SH-SY5Y (cell line): ENCODE measurements around the gene UBE2F.

Experiments
- GATA2 ChIP-seq: IDR thresholded peaks from 2 replicates; pipeline ENCODE4 v1.6.1; 2011; ENCODE audit warnings: mild to moderate bottlenecking, low read depth, low read length
- GATA3 ChIP-seq: IDR thresholded peaks from 2 replicates; pipeline ENCODE4 v1.6.1; 2011; ENCODE audit warnings: low read depth, mild to moderate bottlenecking, low read length, moderate library complexity

Gene UBE2F

DNA sequence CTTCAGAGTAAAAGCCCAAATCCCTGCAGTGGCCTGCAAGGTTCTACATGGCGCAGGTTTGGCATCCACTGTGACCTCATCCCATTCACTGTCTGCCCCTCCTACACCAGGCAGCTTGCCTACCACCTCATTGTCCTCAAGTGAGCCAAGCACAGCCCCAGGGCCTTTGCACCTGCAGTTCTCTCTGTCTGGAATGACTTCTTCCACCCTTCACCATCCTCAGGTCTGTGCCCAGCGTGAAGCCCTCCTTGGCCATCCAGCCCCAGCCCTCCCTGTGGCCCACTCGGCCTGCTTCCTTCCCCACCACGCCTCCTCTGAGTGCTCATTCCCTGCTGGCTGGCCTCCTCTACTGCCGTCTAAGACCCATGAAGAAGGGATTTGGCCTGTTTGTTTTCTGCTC lies 32.6 kb upstream of the UBE2F start:
- TF ChIP-seq GATA2: no peak
- no peak for TF ChIP-seq GATA3

DNA sequence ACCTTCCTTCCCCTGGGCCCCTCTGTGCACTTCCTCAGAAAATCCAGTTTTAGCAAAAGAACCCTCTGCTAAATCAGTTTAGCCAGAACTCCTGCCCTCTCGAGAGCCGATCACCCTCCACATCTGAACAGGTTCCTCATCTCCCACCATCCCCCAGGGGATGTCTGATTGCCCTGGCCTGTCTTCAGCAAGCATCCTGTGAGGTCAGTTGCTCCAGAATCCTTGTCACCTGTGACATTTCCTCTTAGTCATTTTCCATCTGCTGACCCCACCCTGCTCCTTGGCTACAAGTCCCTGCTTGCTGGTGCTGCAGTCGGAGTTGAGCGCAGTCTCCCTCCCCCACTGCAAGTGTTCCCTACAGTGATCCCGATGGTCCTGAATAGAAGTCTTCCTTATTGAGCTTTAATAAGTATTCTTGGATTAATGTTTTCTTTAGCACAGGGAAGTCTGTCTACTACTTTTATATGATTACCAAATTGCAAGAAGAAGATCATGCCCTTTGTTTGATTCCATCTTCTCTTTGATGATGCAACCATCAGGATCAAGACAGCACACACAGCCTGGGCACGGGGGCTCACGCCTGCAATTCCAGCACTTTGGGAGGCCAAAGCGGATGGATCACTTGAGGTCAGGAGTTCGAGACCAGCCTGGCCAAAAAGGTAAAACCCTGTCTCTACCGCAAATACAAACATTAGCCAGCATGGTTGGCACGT lies 30.9 kb upstream of the UBE2F start:
- TF ChIP-seq GATA2: no peak
- TF ChIP-seq GATA3: no peak

DNA sequence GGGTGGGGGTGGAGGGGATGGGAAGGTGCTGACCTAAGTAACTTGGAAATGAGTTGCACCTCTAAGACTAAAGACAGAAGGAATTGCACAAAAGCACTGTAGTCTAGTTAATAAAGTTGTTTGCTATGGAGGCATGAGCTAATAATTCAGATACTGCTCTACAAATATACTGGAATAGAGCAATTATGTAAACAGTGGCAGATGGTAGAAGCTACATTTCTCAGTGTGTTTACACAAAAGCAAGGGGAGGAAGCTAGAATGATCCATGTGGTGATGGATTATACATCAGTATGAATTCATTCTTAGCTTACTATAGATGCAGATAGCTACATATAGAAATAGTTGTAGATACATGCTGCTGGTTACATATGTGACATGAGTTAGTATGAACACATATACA lies 27.6 kb upstream of the UBE2F start:
- TF ChIP-seq GATA2 (no peak), GATA3 (no peak)

DNA sequence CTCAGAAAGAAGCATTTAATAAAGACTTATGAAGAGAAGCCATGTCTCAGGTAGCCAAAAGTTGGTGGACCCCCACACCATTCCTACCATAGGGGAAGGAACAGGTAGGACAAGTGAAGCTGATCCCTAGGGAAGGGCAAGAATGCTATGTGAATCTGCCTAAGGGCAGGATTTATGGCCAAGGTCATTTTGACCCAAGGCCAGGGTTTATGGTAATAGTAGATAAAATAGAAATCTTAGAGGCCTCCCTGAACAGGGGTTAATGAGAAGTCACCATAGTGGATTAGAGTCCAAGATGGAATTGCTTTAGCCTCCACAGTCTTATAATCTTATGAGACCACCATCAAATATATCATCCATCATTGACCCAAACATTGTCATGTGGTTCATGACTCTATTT lies 26.0 kb upstream of the UBE2F start:
- TF ChIP-seq GATA2 (no peak), GATA3 (no peak)

DNA sequence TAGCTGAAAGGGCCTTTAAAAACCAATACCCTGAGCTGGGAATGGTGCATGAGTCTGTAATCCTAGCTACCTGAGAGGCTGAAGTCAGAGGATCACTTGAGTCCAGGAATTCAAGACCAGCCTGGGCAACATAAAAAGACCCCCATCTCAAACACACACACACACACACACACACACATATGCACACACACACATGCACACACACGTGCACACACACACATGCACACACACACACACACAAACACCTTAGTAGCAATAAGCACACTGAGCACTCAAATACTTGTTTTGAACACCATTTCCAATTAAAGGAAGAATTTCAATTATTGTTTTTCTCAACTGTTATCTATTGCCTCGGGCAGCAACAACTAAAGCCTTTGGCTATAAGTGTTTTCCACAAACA lies 25.6 kb upstream of the UBE2F start:
- TF ChIP-seq GATA3 (no peak), GATA2 (no peak)

DNA sequence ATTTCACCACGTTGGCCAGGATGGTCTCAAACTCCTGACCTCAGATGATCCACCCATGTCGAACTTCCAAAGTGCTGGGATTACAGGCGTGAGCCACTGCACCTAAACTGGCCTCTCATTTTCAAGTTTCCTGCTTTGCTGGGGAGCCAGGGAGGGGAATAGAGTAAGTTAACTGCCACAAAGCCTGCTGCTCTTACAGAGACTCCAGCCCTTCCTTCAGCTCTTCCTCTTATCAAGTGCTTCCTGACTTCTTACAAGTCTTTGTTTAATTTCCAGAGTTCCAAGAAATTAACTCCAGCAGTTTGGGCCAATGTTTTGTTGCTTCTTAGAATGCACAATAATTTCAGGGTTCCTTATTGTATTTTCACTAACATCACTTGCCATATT lies 24.3 kb upstream of the UBE2F start:
- TF ChIP-seq GATA2: no peak
- no peak for TF ChIP-seq GATA3

DNA sequence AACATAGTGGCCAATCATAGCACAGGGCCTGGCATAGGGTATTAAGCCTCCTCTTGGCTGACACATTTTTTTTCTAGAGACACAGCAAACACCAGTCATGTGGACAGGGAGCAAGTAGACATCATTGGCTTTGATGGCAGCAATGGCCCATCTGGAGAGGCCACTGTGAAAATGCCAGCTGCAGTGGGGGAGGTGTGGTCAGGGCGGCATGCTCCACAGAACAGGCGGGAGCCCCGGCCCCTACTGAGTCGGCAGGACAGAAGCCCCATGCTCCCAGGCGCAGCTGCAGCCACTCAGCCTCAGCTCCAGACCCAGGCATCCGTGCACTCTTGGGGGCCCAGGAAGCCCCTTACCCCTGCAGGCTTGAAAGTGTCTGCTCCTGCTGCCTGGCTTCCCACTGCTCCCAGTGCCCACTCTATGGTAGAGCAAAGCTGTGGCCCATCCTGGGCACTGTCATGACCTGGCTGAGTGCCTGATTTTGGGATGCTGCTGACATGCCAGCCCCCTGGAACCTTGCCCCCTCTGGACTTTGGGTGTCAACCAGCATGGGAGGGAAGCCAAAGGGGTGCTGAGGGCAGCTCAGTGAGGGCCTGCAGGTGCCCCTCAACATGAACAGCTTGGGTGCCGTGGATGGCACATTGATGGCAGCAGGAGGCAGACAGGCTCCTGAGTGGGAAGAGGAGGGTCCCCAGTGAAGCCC lies 23.3 kb upstream of the UBE2F start:
- TF ChIP-seq GATA2 (no peak), GATA3 (no peak)

DNA sequence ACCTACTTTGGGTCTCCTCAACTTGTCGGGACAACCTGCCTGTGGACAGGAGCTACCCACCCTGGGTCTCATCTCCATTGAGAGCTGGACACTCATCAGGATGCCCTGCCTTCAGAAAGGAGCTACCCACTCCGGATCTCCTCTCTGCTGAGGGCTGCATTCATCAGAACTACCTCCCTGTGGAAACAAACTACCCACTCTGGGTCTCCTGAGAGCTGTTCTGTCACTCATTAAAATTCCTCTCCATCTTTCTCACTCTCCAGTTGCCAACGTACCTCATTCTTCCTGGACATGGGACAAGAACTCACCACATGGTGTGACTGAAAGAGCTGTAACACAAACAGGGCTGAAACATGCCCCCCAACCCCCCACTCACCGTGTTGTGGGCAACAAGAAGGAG lies 22.5 kb upstream of the UBE2F start:
- TF ChIP-seq GATA2: no peak
- TF ChIP-seq GATA3: no peak

DNA sequence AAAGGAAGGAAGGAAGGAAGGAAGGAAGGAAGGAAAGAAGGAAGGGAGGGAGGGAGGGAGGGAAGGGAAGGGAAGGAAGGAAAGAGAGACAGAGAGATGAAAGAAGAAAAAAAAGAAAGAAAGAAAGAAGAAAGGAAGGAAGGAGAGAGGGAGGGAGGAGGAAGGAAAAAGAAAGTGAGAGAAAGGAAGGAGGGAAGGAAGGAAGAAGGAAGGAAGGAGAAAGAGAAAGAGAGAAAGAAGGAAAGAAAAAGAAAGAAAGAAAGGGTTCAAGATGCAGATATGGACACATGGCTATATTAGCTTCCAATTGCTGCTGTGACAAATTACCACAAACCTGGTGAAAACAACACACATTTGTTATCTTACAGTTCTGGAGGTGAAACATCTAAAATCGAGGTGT lies 20.4 kb upstream of the UBE2F start:
- TF ChIP-seq GATA3: no peak
- TF ChIP-seq GATA2: no peak

DNA sequence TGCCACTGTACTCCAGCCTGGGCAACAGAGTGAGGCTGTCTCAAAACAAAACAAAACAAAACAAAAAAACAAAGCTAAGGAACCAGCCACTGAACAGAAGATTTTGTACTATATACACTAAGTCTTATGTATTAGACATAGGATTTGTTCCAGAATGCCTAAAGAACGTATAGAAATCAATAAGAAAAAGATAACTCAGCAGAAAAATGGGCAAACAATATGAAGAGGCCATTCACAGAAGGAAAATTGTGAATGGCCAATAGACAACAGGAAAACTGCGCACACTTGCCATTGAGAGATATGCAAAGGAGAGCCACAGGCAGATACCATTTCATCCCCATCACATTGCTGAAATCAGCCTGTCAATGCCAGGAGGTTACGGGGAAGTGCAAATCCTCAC lies 14.9 kb upstream of the UBE2F start:
- TF ChIP-seq GATA2 (no peak), GATA3 (no peak)

DNA sequence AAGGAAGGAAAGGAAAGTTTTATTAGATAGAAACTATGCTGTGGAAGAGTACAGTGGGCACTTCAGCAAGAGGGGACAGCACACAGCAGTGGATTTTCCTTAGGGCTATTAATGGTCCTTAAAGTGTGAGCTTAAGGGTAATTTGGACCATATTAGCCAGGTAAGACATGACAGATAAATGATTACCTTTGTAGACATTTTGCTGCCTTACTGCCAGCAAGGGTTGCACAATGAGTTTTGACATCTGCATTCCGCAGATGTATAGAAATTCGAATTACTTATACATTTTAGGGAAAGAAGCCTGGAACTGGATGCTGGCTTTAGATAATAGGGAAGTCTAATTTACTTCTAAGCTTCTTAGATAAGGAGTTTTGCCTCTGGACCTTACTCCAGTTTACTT lies 14.0 kb upstream of the UBE2F start:
- TF ChIP-seq GATA2 (no peak), GATA3 (no peak)

DNA sequence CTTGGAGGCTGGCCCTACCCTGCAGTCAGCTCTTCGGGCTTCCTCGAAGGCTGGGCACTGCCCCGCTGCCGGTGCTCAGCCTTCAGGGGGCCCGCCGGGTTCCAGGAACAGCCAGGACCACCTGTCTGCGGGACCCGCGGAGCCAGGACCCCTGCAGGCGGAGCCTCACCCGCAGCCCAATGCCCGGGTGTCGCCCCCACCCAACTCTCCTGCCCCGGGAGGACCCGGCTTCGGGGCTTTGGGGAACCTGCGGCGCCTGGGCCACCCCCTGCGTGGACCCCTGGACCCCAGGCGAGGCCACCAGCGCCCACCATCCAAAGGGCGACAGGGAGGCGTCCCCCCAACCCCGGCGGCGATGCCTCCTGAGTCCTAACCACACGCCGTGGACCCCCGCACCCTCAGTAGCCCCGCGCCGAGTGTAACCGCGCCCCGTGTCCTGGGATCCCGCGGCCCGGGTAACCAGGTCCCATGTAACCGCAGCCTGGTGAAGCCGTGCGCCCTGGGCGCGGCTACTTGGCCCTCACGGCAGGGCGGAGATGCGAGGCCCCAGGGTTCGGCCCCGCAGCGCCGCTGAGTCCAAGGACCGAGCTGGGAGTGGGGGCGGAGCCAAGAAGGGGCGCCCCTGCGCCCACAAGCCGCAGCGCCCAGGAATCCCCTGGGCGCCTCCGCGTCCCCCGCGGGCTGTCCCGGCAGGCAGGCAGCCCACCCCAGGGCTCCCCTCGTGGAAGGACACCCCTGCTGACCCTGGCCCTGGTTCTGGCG lies 11.0 kb upstream of the UBE2F start:
- TF ChIP-seq GATA3 (no peak), GATA2 (no peak)

DNA sequence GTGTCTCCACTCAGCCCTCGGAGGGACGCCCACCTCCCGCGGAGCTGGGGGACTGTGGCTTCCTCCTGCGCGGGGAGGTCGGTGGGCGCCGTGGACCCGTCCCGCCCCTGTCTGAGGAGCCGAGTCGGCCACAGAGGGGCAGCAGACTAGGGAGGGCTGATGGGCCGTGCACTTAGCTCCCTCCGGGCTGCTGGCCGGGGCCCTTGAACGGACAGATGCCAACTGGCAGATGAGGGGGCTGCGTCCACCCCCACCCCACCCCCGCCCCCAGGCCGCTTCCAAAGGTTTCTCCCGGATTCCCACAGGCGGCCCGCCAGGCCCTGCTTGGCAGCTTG lies 10.4 kb upstream of the UBE2F start:
- TF ChIP-seq GATA3 (no peak), GATA2 (no peak)

DNA sequence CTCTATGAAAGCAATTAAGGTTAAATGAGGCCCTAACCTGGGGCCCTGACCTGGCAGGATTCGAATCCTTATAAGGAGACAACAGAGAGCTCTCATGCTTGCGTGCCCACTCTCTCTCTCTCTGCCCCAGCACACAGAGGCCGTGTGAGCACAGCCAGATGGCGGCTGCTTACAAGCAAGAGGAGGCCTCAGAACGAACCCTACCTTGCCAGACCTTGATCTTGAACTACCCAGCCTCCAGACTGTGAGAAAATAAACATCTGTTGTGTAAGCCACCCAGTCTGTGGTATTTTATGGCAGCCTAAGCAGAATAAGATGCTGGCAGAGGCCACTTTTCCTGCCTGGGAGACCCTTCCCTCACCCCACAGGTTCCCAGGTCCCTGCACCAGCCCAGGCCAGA lies 5.2 kb upstream of the UBE2F start:
- TF ChIP-seq GATA2 (no peak), GATA3 (no peak)

DNA sequence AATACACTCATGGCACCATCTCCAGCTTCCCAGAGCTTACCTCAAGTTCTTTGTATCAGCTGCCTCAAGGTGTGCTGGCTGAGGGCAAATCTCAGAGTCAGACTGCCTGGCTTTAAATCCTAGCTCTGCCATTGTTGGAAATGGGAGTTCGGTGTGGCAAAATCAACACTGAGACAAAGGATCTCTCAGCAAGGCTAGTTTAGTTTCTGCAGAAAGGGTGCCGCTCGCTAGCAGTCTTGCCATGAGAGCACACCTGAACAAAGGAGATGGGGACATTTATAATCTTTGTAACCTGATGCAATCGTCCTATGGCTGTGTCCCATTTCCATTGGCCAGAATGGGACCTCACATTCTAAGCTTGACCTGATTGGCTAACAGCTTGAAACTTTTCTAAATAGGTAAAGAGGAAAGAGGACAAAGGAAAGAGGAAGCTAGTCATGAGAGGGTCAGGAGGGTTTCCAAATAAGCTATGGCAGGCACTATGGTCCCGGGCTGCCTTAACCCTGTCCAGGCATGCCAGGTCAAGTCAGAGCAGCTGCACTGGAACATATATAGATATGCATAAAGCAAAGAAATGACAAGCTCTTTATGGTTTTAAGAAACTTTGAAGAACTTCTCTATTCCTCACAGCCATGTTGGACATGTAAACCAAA lies 4.3 kb upstream of the UBE2F start:
- no peak for TF ChIP-seq GATA3
- no peak for TF ChIP-seq GATA2

DNA sequence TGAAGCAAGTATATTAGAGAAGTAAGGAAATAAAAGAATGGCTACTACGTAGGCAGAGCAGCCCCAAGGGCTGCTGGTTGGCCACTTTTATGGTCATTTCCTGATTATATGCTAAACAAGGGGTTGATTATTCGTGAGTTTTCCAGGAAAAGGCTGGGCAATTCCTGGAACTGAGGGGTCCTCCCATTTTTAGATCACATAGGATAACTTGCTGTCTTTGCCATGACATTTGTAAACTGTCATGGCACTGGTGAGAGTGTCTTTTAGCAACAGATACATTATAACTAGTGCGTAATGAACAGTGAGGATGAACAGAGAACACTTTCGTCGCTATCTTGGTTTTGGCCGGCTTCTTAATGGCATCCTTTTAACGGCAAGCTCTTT lies 2.6 kb upstream of the UBE2F start:
- TF ChIP-seq GATA3 (no peak), GATA2 (no peak)
